NCI-H187 (cell line): ENCODE results near the gene COX6B2.

Source experiments
- DNase-seq, 2 experiments: peaks; one replicate each; lab custom pipeline; 2025; lab: John Stamatoyannopoulos, UW

COX6B2 gene

GRCh38 chr19:55362174-55362989 lies 7.9 kb upstream of the COX6B2 start:
- DNase-seq = no peak

GRCh38 chr19:55360902-55361301 lies 6.4 kb upstream of the COX6B2 start:
- DNase-seq = no peak

- DNase-seq = no peak
Measured at GRCh38 chr19:55358943-55359908, 4.7 kb upstream of the COX6B2 start.

- no peak for DNase-seq
Measured at GRCh38 chr19:55358493-55358892, 4.0 kb upstream of the COX6B2 start.

GRCh38 chr19:55355213-55355821 lies 798 bp upstream of the COX6B2 start:
- DNase-seq = no peak

GRCh38 chr19:55353803-55354697 lies 469 bp downstream of the COX6B2 start:
- peak in 1 of 2 experiments; percentile 33 for DNase-seq

GRCh38 chr19:55353356-55353802 lies 1.1 kb downstream of the COX6B2 start:
- DNase-seq = no peak

- no peak for DNase-seq
Measured at GRCh38 chr19:55352549-55353145, 1.9 kb downstream of the COX6B2 start.

- DNase-seq = no peak
Measured at GRCh38 chr19:55352040-55352439, 2.5 kb downstream of the COX6B2 start.

- DNase-seq = no peak
Measured at GRCh38 chr19:55350620-55351315, 3.8 kb downstream of the COX6B2 start.

- no peak for DNase-seq
Measured at GRCh38 chr19:55348317-55349034, 6.0 kb downstream of the COX6B2 start.

GRCh38 chr19:55347442-55348009 lies 7.0 kb downstream of the COX6B2 start:
- DNase-seq = no peak

GRCh38 chr19:55346725-55347441 lies 7.6 kb downstream of the COX6B2 start:
- DNase-seq = no peak

GRCh38 chr19:55345818-55346724 lies 8.4 kb downstream of the COX6B2 start:
- DNase-seq = no peak

- DNase-seq = no peak
Measured at GRCh38 chr19:55345101-55345817, 9.3 kb downstream of the COX6B2 start.

- DNase-seq = no peak
Measured at GRCh38 chr19:55344444-55344843, 10.1 kb downstream of the COX6B2 start.
